ENCODE measurements around the gene GNAO1.
A peak's percentile ranks its signal among the peaks of the same experiment; 100 is the strongest.

GNAO1 gene

GRCh38 chr16:56317998-56318826, 126.9 kb downstream of the GNAO1 start:
- peak; percentile 74 for DNase-seq

DNA sequence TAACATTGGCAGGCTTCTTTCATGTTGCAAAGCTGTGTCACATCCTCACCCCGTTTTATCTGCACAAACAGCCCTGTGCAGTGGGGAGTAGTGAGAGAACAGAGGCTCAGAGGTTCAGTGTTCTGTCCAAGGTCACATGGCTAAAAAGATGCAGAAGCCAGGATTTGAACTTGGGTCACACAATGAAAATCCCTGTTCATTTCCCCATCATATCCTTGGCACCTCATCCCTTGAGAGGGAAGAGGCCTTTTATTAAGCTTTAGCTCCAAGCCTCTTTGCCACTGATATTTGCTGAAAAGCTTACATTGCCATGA, 127.5 kb downstream of the GNAO1 start:
- DNase-seq = no peak

DNA sequence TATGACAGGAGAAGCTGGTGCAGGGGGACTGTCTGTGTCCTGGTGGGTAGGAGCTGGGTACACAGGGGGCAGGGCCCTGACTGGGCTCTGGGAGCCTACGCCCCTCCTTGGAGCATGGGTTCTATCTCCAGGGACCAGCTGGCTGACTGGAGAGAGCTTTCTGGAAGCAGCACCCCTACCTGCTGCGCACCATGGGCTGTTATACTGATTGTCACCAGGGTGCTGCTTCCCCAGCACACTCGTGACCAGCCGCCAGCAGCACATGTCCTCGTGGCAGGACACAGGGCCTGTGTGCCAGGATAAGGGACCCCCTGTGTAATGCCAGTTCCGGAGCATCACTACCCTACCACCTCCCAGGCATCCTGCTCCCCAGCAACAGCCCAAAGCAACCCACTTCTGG, 128.1 kb downstream of the GNAO1 start:
- DNase-seq = no peak

GRCh38 chr16:56320056-56320455, 128.8 kb downstream of the GNAO1 start:
- DNase-seq = no peak

GRCh38 chr16:56320811-56321558, 129.7 kb downstream of the GNAO1 start:
- DNase-seq = no peak

DNA sequence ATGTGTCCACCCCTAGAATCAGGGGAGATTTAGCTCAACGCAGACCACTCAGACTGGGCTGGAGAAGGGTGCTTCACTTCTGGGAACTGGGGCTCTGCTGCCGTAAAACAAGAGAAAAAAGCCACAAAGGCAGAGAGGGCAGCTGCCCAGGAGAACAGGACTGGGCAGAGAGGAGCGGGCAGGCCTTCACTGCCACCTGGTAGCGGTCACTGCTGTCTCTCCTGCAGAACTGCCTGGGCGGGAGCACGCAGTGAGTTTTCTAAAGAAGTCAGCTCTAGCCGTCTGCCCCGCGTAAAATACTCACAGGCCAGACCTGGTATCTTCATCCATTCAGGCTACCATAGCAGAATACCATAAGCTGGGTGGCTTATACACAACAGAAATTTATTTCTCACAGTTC, 130.3 kb downstream of the GNAO1 start:
- no peak for DNase-seq

DNA sequence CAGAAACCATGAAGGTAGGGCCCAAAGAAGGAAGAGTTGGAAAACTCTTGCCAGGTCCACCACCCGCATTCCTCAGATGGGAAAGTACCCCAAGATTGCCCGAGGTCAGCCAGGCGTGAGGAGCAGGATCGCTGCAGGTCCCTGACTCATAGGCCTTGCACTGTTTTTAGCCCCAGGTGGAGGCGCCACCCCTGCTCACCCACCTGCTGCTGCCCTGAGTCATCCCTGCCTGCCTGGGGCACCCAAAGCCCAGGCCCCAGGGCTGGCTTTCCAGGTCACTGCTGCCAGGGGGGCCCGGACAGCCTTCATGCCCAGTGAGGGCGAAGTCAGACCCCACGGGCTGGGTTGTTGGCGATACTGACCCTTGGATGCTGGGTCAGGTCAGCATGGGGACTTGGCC, 133.1 kb downstream of the GNAO1 start:
- DNase-seq = no peak

- no peak for DNase-seq
Observed at GRCh38 chr16:56325956-56326355, 134.7 kb downstream of the GNAO1 start.

DNA sequence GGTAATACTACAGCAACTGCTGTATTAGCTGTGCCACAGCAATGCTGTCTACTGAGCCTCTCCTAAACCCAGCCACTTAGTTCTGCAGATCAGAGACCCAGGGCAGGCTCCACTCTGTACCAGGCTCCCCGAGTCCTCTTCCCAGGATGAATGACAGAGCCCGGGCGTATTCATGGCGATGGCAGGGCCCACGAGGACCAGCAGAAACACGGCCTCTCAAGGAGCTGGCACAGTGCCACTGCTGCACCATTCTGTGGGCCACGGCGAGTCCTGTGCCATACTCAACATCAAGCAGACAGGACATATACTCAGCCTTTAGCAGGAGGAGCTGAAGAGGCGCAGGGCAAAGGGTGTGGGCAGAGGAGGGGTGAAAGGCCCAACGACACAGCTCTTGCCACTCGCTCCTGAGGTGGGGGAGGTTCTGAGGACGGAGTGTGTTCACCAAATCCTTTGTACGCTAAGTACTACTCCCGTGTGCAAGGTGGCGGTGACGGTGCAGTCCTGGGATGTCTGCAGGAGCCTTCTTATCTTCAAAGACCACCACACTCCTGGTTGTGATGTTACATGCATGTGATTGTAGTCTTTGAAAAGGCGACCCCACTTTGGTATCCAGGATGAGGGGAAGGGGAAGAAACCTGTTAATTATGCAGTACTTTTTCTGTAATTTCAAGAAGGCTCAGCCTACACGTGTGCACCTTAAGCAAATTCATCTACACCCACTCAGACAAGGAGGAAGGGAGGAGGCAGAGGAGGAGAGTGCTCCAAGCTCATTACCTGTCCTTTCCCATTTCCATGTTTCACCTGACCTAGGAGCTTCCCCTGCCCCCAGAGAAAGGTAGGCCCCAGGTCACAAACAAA, 136.0 kb downstream of the GNAO1 start:
- no peak for DNase-seq

- DNase-seq = no peak
Observed at GRCh38 chr16:56327929-56328258, 136.6 kb downstream of the GNAO1 start.

DNA sequence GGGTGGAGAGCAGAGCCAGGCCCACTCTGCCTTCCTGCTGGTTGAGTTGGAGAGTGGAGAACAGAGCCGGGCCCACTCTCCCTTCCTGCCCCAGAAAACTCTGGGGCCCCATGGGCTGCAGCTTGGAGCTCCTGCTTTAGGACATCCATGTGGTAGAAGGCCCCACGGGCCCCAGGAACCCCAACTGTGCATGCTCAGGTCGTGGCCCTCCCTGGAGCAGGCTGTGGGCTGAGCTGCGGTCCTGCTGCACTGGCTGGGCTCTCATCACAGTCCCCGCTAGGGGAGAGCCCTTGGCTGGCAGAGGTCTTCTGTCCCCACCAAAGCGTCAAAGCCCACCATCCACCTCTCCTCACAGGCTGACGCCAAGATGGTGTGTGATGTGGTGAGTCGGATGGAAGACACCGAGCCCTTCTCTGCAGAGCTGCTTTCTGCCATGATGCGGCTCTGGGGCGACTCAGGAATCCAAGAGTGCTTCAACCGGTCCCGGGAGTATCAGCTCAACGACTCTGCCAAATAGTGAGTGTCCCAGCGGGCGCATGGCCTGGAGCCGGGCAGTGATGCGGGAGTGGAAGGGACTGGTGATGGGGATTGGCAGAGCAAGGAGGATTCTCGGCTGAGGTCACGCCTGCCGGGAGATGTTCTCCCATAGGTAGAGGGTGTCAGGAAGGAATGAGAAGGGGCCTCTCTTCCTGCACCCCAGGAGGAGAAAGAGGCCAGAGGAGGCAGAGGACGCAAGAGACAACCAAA, 137.2 kb downstream of the GNAO1 start:
- DNase-seq = no peak

GRCh38 chr16:56329887-56330286, 138.6 kb downstream of the GNAO1 start:
- DNase-seq = no peak

- no peak for DNase-seq
Observed at GRCh38 chr16:56330476-56330875, 139.2 kb downstream of the GNAO1 start.

DNA sequence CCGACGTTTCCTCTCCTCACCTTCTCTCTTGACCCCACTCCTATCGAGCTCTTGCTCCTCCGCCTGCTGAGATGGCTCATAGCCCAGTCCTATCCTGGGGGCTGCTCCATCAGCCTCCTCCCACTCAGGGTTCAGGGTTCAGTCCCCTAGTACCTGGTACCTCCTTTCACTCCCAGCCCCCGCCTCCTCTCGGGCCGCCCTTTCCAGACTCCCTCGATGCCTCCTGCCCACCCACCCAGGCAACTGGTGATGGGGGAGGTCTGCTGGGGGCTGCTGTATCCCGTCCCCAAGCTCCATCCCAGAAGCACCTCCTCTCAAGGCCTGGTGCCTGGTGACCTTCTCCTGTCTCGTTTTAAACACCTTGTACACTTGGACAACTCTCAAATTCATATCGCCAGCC, 140.1 kb downstream of the GNAO1 start:
- DNase-seq = no peak

DNA sequence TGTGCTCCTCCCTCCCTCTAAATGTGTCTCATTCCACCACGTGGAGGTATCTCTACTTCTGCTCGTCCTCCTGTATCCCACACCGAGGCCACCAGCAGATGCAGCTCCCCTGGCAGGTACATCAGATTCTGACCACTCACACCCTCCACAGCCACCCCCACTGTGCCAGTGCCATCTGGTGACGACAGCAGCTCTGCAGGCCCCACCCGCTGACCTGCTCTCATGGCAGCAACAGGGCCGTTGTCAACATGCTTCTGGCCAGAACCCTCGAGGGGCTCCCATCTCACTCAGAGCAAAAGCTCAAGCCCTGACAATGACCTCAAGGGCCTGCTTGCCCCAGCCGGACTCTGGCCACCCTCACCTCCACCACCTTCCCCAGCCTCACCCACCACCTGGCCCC, 140.6 kb downstream of the GNAO1 start:
- DNase-seq = no peak

- DNase-seq = no peak
Observed at GRCh38 chr16:56332464-56333079, 141.3 kb downstream of the GNAO1 start.

- DNase-seq = no peak
Observed at GRCh38 chr16:56334761-56335160, 143.5 kb downstream of the GNAO1 start.

DNA sequence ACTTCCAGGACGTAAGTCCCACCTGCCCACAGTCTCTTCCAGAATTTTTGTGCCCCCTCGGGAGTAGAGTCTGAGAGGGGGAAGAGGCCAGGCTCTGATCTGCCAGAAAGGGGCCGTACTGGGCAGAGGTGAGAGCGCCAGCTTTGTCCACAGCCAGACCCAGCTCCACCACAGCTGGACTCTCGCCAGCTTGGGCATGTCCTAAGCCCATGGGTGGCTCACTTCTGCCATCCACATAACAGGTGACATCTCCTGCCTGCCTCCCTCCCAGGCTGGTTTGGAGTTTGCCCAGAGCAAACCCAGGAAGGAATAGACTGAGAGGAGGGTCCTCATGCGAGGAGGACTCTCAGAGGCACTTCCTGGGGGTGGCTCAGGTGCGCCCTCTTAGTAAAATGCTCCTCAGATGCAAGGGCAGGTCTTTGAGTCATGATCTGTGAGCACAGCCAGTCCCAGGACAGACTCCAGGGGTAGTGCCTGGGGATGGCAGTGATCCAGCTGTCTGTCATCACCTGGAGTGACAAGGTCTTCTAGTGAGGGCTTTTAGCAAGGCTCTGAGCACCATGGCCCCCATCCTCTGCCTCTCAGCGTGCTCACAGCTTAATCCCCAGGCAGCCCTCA, 144.9 kb downstream of the GNAO1 start:
- DNase-seq = no peak

GRCh38 chr16:56336711-56337110, 145.4 kb downstream of the GNAO1 start:
- no peak for DNase-seq

- DNase-seq = no peak
Observed at GRCh38 chr16:56337131-56337857, 146.0 kb downstream of the GNAO1 start.

DNA sequence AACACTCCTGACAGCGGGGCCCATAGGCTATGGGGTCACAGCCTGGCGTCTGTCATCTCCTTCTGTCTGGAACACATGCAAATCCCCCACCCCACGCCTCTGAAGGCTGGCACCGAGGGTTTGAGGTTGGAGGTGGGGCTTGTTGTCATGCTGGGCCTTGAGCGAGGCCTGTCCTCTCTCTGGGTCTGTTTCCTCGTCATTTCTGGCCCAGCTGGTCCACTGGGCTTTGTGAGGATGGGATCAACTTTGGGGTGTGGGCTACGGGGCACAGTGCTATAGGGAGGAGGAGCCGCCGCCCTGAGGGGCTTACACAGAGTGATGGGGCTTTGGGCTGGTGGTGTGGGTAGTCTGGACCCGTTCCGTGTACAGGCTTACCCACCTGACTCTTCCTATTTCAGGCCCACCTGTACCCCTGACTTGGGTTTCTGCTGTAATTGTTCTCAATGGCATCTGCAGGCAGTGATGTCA, 146.6 kb downstream of the GNAO1 start:
- no peak for DNase-seq
